Neuronal stem cell (in vitro differentiated cells): ENCODE measurements around the gene TMEM45A.

Experiments
- DNase-seq: peaks from one replicate; pipeline ENCODE4 v3.0.0-alpha.2; 2013; ENCODE audit warnings: low spot score
- H2AFZ ChIP-seq: one replicate; pipeline ENCODE4 v1.6.1; 2013; ENCODE audit warnings: mild to moderate bottlenecking, low read length, inconsistent platforms
- H2AK5ac ChIP-seq: 2 replicates; pipeline ENCODE4 v1.6.1; 2013; ENCODE audit warnings: low read depth, mild to moderate bottlenecking, inconsistent platforms, low read length, moderate library complexity, mixed read lengths
- H2BK120ac ChIP-seq: 2 replicates; pipeline ENCODE4 v1.6.1; 2013; ENCODE audit warnings: low read depth, mild to moderate bottlenecking, inconsistent platforms, low read length, moderate library complexity, mixed read lengths
- H2BK12ac ChIP-seq: one replicate; pipeline ENCODE4 v1.6.1; 2013; ENCODE audit warnings: low read length, inconsistent platforms
- H2BK15ac ChIP-seq: 2 replicates; pipeline ENCODE4 v1.6.1; 2013; ENCODE audit warnings: mild to moderate bottlenecking, low read length, inconsistent platforms, mixed read lengths
- H2BK5ac ChIP-seq: one replicate; pipeline ENCODE4 v1.6.1; 2013; ENCODE audit warnings: inconsistent platforms, mild to moderate bottlenecking, low read length, moderate library complexity
- H3K14ac ChIP-seq: one replicate; pipeline ENCODE4 v1.6.1; 2013; ENCODE audit warnings: low read length, inconsistent platforms
- H3K18ac ChIP-seq: 2 replicates; pipeline ENCODE4 v1.6.1; 2013; ENCODE audit warnings: low read length, inconsistent platforms
- H3K23ac ChIP-seq: 2 replicates; pipeline ENCODE4 v1.6.1; 2013; ENCODE audit warnings: low read depth, mild to moderate bottlenecking, mixed read lengths, low read length, inconsistent platforms; ENCODE audit not compliant: poor library complexity
- H3K27ac ChIP-seq: replicated peaks from 3 replicates; pipeline ENCODE4 v1.5.1; 2013; ENCODE audit warnings: low read length, inconsistent platforms
- H3K27me3 ChIP-seq, 3 experiments: 2 replicates each; pipeline ENCODE4 v1.6.1; 2013; ENCODE audit warnings: low read length in 3 of 3, mild to moderate bottlenecking in 2 of 3, inconsistent platforms in 1 of 3, low read depth in 1 of 3, mixed read lengths in 1 of 3, moderate library complexity in 1 of 3; ENCODE audit not compliant: control insufficient read depth in 3 of 3, insufficient read depth in 3 of 3
- H3K36me3 ChIP-seq, 2 donors: replicated peaks in 1 of 2; 2 replicates each; pipeline ENCODE4 v1.6.1; 2013; ENCODE audit warnings: low read length in 2 of 2; ENCODE audit not compliant: control insufficient read depth in 2 of 2, insufficient read depth in 2 of 2
- H3K4ac ChIP-seq: 2 replicates; pipeline ENCODE4 v1.6.1; 2013; ENCODE audit warnings: inconsistent platforms, mild to moderate bottlenecking, low read length, moderate library complexity
- H3K4me1 ChIP-seq, 2 donors: 1 replicate in 1 of 2; 2 replicates in 1 of 2; pipeline ENCODE4 v1.6.1; 2013; ENCODE audit warnings: low read length in 2 of 2, low read depth in 1 of 2; ENCODE audit not compliant: control insufficient read depth in 2 of 2, insufficient read depth in 1 of 2
- H3K4me2 ChIP-seq: one replicate; pipeline ENCODE4 v1.6.1; 2013; ENCODE audit warnings: mild to moderate bottlenecking, low read length, inconsistent platforms; ENCODE audit not compliant: insufficient read depth, poor library complexity, severe bottlenecking
- H3K4me3 ChIP-seq, 2 donors: 2 replicates each; pipeline ENCODE4 v1.5.1; 2013; ENCODE audit warnings: low read length in 2 of 2, mild to moderate bottlenecking in 2 of 2, inconsistent platforms in 1 of 2, moderate library complexity in 1 of 2
- H3K79me1 ChIP-seq: one replicate; pipeline ENCODE4 v1.6.1; 2013; ENCODE audit warnings: low read depth, mild to moderate bottlenecking, inconsistent platforms, low read length, moderate library complexity
- H3K9ac ChIP-seq: one replicate; pipeline ENCODE4 v1.6.1; 2013; ENCODE audit warnings: mild to moderate bottlenecking, low read depth, low read length, inconsistent platforms; ENCODE audit not compliant: poor library complexity
- H3K9me3 ChIP-seq, 2 donors: replicated peaks in 1 of 2; 2 replicates each; pipeline versions ENCODE3 to v1.6.1; 2013; ENCODE audit warnings: low read length in 2 of 2, mild to moderate bottlenecking in 2 of 2, inconsistent platforms in 1 of 2, low read depth in 1 of 2, mixed read lengths in 1 of 2, moderate library complexity in 1 of 2; ENCODE audit not compliant: control insufficient read depth in 2 of 2, insufficient read depth in 1 of 2
- H4K8ac ChIP-seq: one replicate; pipeline ENCODE4 v1.6.1; 2013; ENCODE audit warnings: low read depth, mild to moderate bottlenecking, inconsistent platforms, low read length, moderate library complexity
- H4K91ac ChIP-seq: one replicate; pipeline ENCODE4 v1.6.1; 2013; ENCODE audit warnings: low read length, low read depth, mild to moderate bottlenecking, inconsistent platforms; ENCODE audit not compliant: poor library complexity
- WGBS, 2 donors: extraction: QIAGEN DNeasy Blood & Tissue Kit; methylation state at CpG; one replicate each; pipeline ENCODE4 v1.1.7; 2013; ENCODE audit warnings: missing lambda C conversion rate in 2 of 2, mixed read lengths in 1 of 2; ENCODE audit not compliant: insufficient read length in 2 of 2, insufficient replicate concordance in 1 of 2; ENCODE audit errors: extremely low coverage in 2 of 2; 5-methylcytosine and 5-hydroxymethylcytosine counted together

TMEM45A gene

DNA sequence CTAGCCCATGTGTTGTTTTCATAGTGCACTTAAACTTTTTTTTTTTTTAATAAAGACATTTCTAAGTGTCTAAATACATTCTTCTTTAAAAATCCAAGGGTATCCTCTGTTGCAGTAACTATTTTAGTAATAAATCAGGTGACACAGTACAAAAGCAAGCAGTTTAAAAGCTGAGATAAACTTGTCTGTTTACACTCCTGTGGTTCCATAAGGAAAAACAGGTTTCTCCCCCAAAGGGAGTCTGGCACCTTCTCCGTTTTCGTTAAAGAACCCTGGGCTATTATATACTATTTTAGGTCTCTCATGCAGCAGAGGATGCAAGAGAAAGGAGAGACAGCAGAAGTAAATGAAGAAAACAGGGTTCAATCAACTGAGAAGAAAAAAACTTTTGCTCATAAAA is 43.2 kb upstream of the TMEM45A start:
- no peak overlapping the region for H3K18ac ChIP-seq
- H3K9ac ChIP-seq: no peak overlapping the region
- no peak overlapping the region for H2BK5ac ChIP-seq
- no CpG with 5 or more reads among the region's 2 CpGs for WGBS, 2 donors
- no peaks in the 10 kb centered on the region for H3K79me1 ChIP-seq
- H3K4me1 ChIP-seq: no peaks in the 10 kb centered on the region
- H2AK5ac ChIP-seq: no peak overlapping the region
- no peak overlapping the region for H2AFZ ChIP-seq
- DNase-seq: no peak
- H2BK120ac ChIP-seq: no peak overlapping the region
- H3K27ac ChIP-seq: no peak overlapping the region
- H3K4me3 ChIP-seq: no peak overlapping the region
- H3K23ac ChIP-seq: no peak overlapping the region
- H4K8ac ChIP-seq: no peak overlapping the region
- H2BK12ac ChIP-seq: no peak overlapping the region
- H3K14ac ChIP-seq: no peak overlapping the region
- no peak overlapping the region for H3K4ac ChIP-seq
- no peak overlapping the region for H3K4me2 ChIP-seq
- H2BK15ac ChIP-seq: no peak overlapping the region
- peaks cover 0 to 11% of the 10 kb centered on the region in 2 donors for H3K9me3 ChIP-seq
- no peak overlapping the region for H4K91ac ChIP-seq
- peaks cover 4 to 17% of the 10 kb centered on the region in 2 donors for H3K36me3 ChIP-seq
- no peaks in the 10 kb centered on the region for H3K27me3 ChIP-seq

DNA sequence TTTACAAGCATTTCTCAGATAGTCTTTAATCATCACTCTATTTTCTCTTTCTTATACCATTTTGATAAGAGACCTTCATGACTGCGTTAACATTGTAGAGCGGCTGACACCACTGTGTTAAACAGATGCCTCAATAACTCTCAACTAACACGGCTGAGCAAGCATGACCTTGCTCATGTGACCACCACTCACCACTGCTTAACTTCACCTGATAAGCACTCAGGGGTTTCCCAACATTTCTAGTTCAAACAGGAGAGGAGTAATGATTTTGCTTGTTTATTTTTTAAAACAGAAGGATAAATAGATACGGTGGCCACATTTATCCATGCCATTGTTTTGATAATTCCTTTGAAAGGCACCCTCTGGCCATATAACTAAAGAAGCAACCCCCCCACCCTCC is 37.7 kb upstream of the TMEM45A start:
- no CpG with 5 or more reads among the region's 4 CpGs for WGBS, 2 donors
- Histone ChIP-seq H3K18ac (no peak overlapping the region), H3K4me3 (no peak overlapping the region), H3K14ac (no peak overlapping the region), H2BK120ac (no peak overlapping the region), H2BK15ac (no peak overlapping the region), H2AFZ (no peak overlapping the region), H3K36me3 (peaks cover 5 to 41% of the 10 kb centered on the region in 2 donors), H3K27me3 (no peaks in the 10 kb centered on the region), H3K4me2 (no peak overlapping the region), H2AK5ac (no peak overlapping the region), H3K4me1 (no peaks in the 10 kb centered on the region), H3K9me3 (no peaks in the 10 kb centered on the region), H3K23ac (no peak overlapping the region), H4K91ac (no peak overlapping the region), H4K8ac (no peak overlapping the region), H2BK5ac (no peak overlapping the region), H3K27ac (no peak overlapping the region), H2BK12ac (no peak overlapping the region), H3K9ac (no peak overlapping the region), H3K79me1 (no peaks in the 10 kb centered on the region), H3K4ac (no peak overlapping the region)
- DNase-seq: no peak

DNA sequence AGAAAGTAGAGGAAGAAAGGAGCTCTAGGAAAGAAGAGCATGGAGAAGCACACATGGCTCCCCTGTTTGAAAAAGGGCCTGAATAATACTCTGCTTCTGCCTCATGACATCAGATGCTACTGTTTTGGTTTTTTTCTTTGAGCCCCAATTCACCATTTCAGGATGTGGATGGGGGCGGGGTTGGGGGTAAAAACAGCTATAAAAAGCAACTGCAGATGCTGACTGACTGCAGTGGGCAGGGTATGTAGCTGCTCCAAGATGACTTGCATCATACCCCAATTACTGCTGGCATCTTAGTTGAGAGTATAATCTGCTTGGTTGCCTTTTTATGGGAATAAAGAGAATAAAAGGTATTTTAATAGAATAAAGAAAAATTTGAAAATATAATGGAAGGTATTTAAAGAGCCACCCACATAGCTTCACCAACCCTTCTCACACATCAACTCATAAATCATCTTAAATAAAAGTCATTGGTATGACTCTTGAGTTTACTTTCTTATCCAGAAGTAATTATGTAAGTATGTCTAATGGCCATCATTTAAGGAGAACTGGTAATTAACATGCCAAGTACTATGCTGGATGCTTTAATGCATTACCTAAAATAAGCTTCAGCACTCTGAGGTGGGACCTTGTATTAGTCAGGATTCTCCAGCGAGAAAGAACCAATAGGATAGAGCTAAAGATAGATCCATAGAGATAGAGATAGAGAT is 36.4 kb upstream of the TMEM45A start:
- H2AK5ac ChIP-seq: no peak overlapping the region
- no peak overlapping the region for H4K91ac ChIP-seq
- no peak for DNase-seq
- no CpG with 5 or more reads among the region's 2 CpGs for WGBS, 2 donors
- H3K9me3 ChIP-seq: no peaks in the 10 kb centered on the region
- H3K27me3 ChIP-seq: no peaks in the 10 kb centered on the region
- H3K23ac ChIP-seq: no peak overlapping the region
- no peak overlapping the region for H3K9ac ChIP-seq
- H3K18ac ChIP-seq: no peak overlapping the region
- H2AFZ ChIP-seq: no peak overlapping the region
- no peak overlapping the region for H3K4ac ChIP-seq
- no peak overlapping the region for H2BK12ac ChIP-seq
- H4K8ac ChIP-seq: no peak overlapping the region
- no peak overlapping the region for H2BK120ac ChIP-seq
- H2BK15ac ChIP-seq: no peak overlapping the region
- no peak overlapping the region for H2BK5ac ChIP-seq
- H3K79me1 ChIP-seq: no peaks in the 10 kb centered on the region
- peaks cover 5 to 41% of the 10 kb centered on the region in 2 donors for H3K36me3 ChIP-seq
- H3K27ac ChIP-seq: no peak overlapping the region
- H3K4me3 ChIP-seq: no peak overlapping the region
- H3K4me1 ChIP-seq: no peaks in the 10 kb centered on the region
- H3K4me2 ChIP-seq: no peak overlapping the region
- no peak overlapping the region for H3K14ac ChIP-seq

DNA sequence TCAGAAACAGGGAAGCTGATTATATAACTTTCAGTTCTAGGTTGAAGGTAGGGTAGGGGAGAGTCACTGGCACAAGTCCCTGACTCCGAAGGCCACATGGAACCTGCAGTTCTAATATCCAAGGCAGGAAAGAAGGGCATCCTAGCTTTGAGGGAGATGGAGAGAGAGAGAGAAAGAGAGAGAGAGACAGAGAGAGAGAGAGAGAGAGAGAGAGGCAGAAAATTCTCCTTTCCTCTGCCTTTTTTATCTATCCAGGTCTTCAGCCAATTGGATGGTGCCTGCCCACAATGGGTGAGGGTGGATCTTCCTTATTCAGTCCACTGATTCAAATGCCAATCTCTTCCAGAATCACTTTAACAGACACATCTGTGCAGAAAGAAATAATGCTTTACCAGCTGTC is 35.7 kb upstream of the TMEM45A start:
- H3K14ac ChIP-seq: no peak overlapping the region
- H4K8ac ChIP-seq: no peak overlapping the region
- H3K27ac ChIP-seq: no peak overlapping the region
- H2AK5ac ChIP-seq: no peak overlapping the region
- no CpG with 5 or more reads among the region's 1 CpG for WGBS, 2 donors
- no peak overlapping the region for H3K4ac ChIP-seq
- H2BK5ac ChIP-seq: no peak overlapping the region
- H4K91ac ChIP-seq: no peak overlapping the region
- H2BK12ac ChIP-seq: no peak overlapping the region
- no peaks in the 10 kb centered on the region for H3K4me1 ChIP-seq
- no peaks in the 10 kb centered on the region for H3K79me1 ChIP-seq
- no peak overlapping the region for H3K23ac ChIP-seq
- peaks cover 0 to 4% (median 0%) of the 10 kb centered on the region in 3 experiments for H3K27me3 ChIP-seq
- no peak overlapping the region for H3K4me2 ChIP-seq
- no peak overlapping the region for H3K18ac ChIP-seq
- H3K4me3 ChIP-seq: no peak overlapping the region
- H2BK15ac ChIP-seq: no peak overlapping the region
- H3K9ac ChIP-seq: no peak overlapping the region
- no peak for DNase-seq
- no peak overlapping the region for H2AFZ ChIP-seq
- no peak overlapping the region for H2BK120ac ChIP-seq
- peaks cover 4 to 38% of the 10 kb centered on the region in 2 donors for H3K36me3 ChIP-seq
- no peaks in the 10 kb centered on the region for H3K9me3 ChIP-seq
